Measurements from ENCODE around the gene URI1.
"Not testable (repeated sequence)": the region's sequence is repeated elsewhere in the genome, so short reads cannot be mapped to it uniquely, and the experiment has no call there.

URI1 gene

DNA sequence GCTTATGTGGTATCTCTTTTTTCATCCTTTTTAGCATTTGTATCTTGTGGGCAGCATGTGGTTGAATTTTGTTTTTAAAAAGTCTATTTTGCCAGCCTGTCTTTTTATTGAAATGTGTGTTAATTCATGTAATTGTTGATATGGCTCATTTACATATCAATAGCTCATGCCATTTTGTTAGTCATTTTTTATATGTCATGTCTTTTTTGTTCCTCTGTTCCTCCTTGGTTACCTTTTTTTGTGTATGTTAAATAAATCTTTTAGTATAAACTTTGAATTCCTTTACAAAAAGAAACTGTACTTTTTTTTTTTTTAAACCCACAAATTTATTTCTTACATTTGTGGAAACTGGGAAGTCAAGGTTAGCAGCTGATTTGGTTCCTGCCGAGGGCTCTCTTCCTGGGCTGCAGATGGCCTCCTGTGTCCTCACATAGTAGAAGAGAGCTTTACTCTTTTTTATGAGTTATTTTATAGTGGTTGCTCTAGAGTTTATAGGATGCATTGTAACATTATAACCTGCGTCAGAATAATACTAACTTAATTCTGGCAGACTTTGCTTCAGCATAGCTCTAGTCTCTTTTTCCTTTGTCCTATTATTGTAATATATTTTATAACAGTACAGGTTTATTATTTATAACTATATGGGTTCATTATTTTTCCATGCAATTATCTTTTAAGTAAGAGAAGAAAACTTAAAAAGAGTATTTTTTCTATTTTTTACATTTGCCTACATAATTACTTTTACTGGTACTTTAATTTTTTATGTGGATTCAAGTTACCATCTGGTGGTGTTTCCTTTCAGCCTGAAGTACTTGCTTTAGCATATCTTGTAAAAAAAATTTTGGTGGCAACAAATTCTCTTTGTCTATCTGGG, 86.3 kb downstream of the URI1 start:
- DNase-seq, result no peak

DNA sequence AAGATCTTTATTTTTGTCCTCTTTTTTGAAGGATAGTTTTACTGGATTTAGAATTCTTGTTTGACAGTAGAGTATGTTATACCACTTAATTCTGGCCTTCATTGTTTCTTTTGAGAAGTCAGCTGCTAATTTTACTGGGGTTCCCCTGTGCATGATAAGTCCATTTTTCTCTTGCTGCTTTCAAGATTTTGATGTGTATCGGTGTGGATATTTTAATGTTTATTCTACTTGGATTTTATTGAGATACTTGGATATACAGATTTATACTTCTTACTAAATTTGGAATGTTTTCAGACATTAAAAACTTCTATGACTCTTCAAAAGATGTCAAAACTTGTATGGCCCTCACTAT, 86.9 kb downstream of the URI1 start:
- DNase-seq, result no peak

GRCh38 chr19:30029721-30030510, 87.9 kb downstream of the URI1 start:
- no peak for DNase-seq

DNA sequence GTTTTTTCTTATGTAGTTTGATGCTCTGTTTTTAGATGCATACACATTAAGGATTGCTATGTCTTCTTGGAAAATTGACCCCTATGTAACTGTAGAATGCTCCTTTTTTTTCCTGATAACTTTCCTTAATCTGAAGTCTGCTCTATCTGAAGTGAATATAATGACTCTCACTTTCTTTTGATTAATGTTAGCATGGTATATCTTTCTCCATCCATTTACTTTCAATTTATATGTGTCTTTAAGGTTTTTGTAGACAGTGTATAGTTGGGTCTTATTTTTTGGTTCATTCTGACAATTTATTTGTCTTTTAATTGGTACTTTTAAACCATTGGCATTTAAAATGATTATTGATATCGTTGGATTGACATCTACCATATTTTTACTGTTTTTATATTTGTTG, 92.3 kb downstream of the URI1 start:
- no peak for DNase-seq

- no peak for DNase-seq
Measured at GRCh38 chr19:30036154-30037129, 94.4 kb downstream of the URI1 start.

DNA sequence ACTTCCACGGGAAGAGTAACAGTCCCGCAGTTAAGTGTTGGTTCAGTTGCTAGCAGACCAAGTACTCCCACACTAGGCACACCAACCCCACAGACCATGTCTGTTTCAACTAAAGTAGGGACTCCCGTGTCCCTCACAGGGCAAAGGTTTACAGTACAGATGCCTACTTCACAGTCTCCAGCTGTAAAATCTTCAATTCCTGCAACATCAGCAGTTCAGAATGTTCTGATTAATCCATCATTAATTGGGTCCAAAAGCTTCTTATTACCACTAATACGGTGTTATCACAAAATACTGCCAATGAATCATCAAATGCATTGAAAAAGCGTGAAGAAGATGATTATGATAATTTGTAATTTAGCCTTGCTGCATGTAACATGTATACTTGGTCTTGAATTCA, 95.8 kb downstream of the URI1 start:
- no peak for DNase-seq

DNA sequence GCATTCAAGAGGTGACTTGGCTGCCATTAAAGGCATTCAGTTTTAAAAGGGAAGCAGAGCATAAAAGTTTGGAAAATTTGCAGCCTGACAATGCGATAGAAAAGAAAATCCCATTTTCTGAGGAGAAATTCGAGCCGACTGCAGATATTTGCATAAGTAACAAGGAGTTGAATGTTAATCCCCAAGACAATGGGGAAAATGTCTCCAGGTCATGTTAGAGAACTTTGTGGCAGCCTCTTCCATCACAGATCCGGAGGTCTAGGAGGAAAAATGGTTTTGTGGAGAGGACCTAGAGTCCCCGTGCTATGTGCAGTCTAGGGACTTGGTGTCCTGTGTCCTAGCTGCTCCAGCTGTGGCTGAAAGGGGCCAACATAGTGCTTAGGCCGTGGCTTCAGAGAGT, 99.9 kb downstream of the URI1 start:
- DNase-seq, result not testable (repeated sequence)

- not testable (repeated sequence) for DNase-seq
Measured at GRCh38 chr19:30043008-30043407, 101.0 kb downstream of the URI1 start.

DNA sequence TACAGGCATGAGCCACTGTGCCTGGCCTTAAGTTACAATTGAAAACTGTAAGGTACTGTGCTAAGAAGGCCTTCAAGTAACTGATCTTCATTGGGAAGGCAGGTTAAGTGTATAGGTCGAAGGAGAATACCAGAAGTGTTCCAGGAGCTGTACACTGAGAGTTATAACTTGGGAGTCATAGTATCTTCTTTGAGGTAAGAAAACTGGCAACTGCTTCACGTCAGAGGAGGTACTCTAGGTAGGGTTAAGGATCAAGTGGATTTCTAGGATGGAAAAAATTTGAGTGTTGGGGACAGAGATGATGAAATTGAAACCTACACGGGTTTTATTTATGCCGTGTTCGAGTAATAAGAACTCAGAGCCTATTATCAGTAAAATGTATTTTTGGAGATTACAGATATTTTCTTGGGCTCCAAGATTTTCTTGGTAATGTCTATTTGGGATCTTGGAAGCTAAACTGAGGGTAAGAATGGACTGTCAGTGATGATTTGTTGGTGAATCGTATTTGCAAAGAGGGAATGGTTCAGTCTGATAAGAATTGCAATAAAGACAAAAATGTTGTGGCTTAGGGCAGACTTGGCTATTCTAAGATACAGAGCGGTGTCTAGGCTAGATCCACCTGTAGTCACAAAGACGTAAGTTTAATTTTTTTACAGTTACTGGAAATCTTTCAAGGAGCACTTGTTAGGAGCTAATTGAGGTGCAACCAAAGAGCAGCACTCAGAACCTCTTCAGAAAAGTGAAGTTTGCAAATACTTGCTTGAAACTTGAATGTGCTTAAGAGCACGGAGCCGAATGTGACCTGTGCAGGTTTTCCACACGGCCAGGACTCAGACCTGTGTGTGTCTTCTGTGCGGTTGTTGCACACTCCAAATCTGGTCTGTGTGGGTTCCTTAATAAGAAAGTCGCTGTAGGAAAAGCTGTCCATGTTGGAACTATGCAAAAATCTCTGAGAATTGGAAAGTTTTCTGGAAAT, 102.5 kb downstream of the URI1 start:
- DNase-seq, result no peak

DNA sequence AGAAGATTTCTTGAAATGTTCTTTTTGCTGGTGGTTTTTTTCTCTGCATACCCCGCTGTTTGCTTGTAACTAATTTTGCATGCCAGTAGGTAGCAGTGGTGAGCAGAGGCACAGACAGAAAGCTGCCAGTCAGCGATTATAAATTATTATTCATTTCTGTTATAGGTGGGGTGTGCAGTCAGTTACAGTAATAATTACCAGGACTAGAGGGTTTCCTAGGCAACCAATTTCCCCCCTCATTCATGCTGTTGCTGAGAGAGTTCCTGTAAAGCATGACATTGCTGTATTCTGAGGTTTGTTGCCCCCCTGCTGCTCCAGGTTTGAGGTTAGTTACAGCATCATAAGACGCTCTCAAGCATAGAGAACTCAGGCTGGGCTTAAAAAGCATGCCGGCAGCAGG, 104.5 kb downstream of the URI1 start:
- no peak for DNase-seq

- no peak for DNase-seq
Measured at GRCh38 chr19:30047432-30047831, 105.4 kb downstream of the URI1 start.

DNA sequence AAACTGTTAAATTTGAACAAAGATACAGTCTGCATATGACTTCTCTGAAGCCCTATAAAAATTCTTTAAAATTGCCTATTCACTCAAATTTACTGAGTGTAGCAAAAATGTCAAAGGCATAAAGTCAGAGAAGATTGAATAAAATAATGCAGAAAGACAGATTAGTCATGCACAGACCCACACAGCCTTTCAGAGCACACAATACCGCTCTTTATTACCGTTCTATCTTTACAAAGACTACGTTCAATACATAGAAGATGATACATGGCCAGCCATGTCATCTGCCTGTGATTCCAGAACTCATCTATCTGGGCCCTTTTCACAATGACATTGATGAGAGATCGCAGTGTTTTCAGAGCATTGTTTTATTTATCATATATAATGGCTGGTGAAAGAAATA, 107.2 kb downstream of the URI1 start:
- DNase-seq, result no peak

GRCh38 chr19:30049846-30050667, 108.0 kb downstream of the URI1 start:
- DNase-seq, result no peak

GRCh38 chr19:30052122-30053075, 110.4 kb downstream of the URI1 start:
- DNase-seq, result no peak

DNA sequence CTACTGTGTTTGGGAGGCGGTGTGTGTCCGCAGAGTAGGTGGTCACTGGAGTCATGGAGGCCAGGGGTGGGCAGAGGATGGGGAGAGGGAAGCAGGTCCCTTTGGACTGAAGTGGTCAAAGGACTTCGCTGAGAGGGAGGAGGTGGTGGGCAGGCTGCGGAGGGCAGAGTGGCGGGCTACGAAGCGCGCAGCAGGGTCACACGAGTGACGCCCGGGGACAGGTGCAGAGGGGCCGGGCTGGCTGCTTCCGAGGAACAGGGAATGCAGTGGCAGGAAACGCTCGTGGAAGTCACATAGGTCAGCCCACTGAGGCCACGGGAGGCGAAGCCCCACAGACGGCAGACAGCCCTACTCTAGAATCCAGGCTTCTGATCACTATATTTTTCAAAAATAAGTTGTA, 111.5 kb downstream of the URI1 start:
- no peak for DNase-seq

GRCh38 chr19:30054210-30054609, 112.2 kb downstream of the URI1 start:
- no peak for DNase-seq

DNA sequence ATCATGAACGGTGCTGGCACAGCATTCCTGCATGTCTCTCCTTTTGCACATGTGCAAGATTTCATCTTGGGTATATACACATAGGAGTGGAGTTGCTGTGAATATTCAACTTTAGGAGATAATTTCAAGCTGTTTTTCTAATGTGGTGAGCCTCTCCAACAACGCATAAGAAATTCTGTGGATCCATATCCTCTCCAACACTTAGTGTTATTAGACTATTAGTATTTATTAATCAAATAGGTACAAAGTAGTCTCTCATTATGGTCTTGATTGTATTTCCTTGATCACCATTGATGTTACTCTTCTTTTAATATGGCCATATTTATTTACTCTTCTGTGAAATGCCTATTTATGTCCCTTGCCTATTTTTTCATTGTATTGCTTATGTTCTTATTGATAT, 114.5 kb downstream of the URI1 start:
- no peak for DNase-seq

DNA sequence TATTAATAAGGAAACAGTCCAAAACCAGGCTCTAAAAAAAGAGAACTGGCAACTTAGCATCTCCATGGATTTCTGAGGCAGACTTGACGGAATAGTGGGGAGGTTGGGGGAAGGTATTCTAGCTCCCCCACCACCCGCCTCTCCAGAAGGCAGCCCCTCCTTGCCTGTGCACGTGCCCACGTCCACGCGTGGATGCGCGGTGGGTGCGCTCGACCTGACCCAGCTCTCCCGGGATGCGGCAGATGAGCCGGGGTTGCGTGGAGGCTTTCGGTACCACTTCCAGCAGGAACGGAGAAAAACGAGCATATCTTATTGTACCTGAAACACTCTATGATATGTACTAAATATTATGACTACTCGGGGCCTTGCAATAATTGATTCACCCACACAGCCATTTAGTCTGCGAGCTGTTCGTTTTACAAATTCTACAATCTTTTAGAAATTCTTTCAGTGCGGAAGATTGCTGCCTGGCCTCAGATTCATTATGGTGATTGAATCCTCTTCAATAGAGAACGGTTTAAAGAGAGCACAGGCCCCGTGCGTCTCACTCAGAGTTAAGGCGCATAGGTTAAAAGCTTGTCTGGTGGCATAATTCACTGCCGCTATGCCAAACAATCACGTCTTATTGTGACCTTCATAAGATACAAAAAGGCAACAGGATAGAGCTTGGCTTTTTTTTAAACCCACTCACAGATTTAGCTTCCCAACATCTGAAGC, 117.9 kb downstream of the URI1 start:
- DNase-seq, result no peak

All from SIG-M5 (cell line).